SK-N-SH (cell line): ENCODE results near the gene CHST3. TPM values are rescaled to one million over a fixed set of nuclear protein-coding genes. Genes with fewer than 3 reads are reported as not detected.

Source experiments
- CTCF ChIA-PET: fragments of 300-600, 350-600 bp; formaldehyde crosslinking; extraction: SDS; loops from one replicate; lab custom pipeline; 2021; lab: Yijun Ruan, JAX
- POLR2A ChIA-PET: fragments of 350-600 bp; sonication (Branson Sonifier 250); formaldehyde crosslinking; extraction: SDS; loops from one replicate; lab custom pipeline; 2020; ENCODE audit warnings: antibody characterized with exemption, inconsistent platforms; lab: Yijun Ruan, JAX
- DNase-seq: peaks from one replicate; pipeline ENCODE4 v3.0.0; 2012
- H2AFZ ChIP-seq: fragments of 200-600 bp; sonication (generic); 2 replicates; pipeline ENCODE4 v1.8.1; 2016; ENCODE audit warnings: antibody characterized with exemption, mild to moderate bottlenecking, low read depth
- H3F3A ChIP-seq: fragments of 200-600 bp; sonication (generic); replicated peaks from 2 replicates; pipeline ENCODE3; 2016; ENCODE audit warnings: antibody characterized with exemption, mild to moderate bottlenecking; ENCODE audit not compliant: insufficient read depth
- H3K27ac ChIP-seq, 2 experiments: fragments of 200-500 bp in 1 of 2; fragments of 200-600 bp in 1 of 2; sonication (Bioruptor generic) in 1 of 2; sonication (generic), shearing (Covaris generic) in 1 of 2; 2 replicates each; pipeline versions ENCODE4 v1.5.1 to v1.6.1; 2014 to 2016; ENCODE audit warnings: low read depth in 2 of 2, inconsistent platforms in 1 of 2, low read length in 1 of 2, mild to moderate bottlenecking in 1 of 2, mixed read lengths in 1 of 2
- H3K27me3 ChIP-seq: fragments of 200-600 bp; sonication (generic), shearing (Covaris generic); 2 replicates; pipeline ENCODE4 v1.6.1; 2016; ENCODE audit warnings: mixed run types; ENCODE audit not compliant: insufficient read depth
- H3K36me3 ChIP-seq, 2 experiments: fragments of 200-500 bp in 1 of 2; fragments of 200-600 bp in 1 of 2; sonication (Bioruptor generic) in 1 of 2; sonication (generic) in 1 of 2; replicated peaks in 1 of 2; 2 replicates each; pipeline versions ENCODE3 to v1.5.1; 2014 to 2016; ENCODE audit warnings: low read length in 1 of 2, mild to moderate bottlenecking in 1 of 2; ENCODE audit not compliant: insufficient read depth in 2 of 2, control insufficient read depth in 1 of 2
- H3K4me1 ChIP-seq, 2 experiments: fragments of 200-500 bp in 1 of 2; fragments of 200-600 bp in 1 of 2; sonication (Bioruptor generic) in 1 of 2; sonication (generic), shearing (Covaris generic) in 1 of 2; 2 replicates each; pipeline versions ENCODE4 v1.5.1 to v1.6.1; 2014 to 2016; ENCODE audit warnings: low read depth in 1 of 2, low read length in 1 of 2, mixed run types in 1 of 2; ENCODE audit not compliant: insufficient read depth in 2 of 2, control insufficient read depth in 1 of 2
- H3K4me2 ChIP-seq: fragments of 200-600 bp; sonication (generic), shearing (Covaris generic); 2 replicates; pipeline ENCODE4 v1.6.1; 2017; ENCODE audit warnings: mixed run types
- H3K4me3 ChIP-seq, 2 experiments: fragments of 200-500 bp in 1 of 2; fragments of 200-600 bp in 1 of 2; sonication (Bioruptor generic) in 1 of 2; sonication (generic), shearing (Covaris generic) in 1 of 2; 2 replicates each; pipeline versions ENCODE4 v1.5.1 to v1.8.1; 2014 to 2016; ENCODE audit warnings: low read depth in 2 of 2, inconsistent platforms in 1 of 2, low read length in 1 of 2, mild to moderate bottlenecking in 1 of 2, mixed read lengths in 1 of 2, moderate library complexity in 1 of 2
- H3K79me2 ChIP-seq: fragments of 200-600 bp; sonication (generic); 2 replicates; pipeline ENCODE4 v1.8.1; 2017; ENCODE audit warnings: mild to moderate bottlenecking; ENCODE audit not compliant: insufficient read depth
- H3K9ac ChIP-seq: fragments of 200-600 bp; sonication (generic); 2 replicates; pipeline ENCODE4 v1.6.1; 2017; ENCODE audit warnings: mixed run types
- H3K9me2 ChIP-seq: fragments of 200-600 bp; sonication (generic); 2 replicates; pipeline ENCODE4 v1.6.1; 2017; ENCODE audit warnings: mixed run types
- H3K9me3 ChIP-seq: fragments of 200-600 bp; sonication (generic); 2 replicates; pipeline ENCODE4 v1.6.1; 2017; ENCODE audit warnings: mixed run types, mild to moderate bottlenecking, moderate library complexity
- H4K20me1 ChIP-seq: fragments of 200-600 bp; sonication (generic); 2 replicates; pipeline ENCODE4 v1.6.1; 2017; ENCODE audit warnings: mild to moderate bottlenecking, mixed run types; ENCODE audit not compliant: insufficient read depth
- ELF1 ChIP-seq: IDR thresholded peaks from 2 replicates; pipeline ENCODE4 v1.4.0; 2012
- EP300 ChIP-seq, 2 experiments: IDR thresholded peaks; 2 replicates each; pipeline versions ENCODE4 v1.4.0 to v1.6.1; 2012; ENCODE audit warnings: borderline replicate concordance in 1 of 2, low read depth in 1 of 2, low read length in 1 of 2
- FOSL2 ChIP-seq: IDR thresholded peaks from 2 replicates; pipeline ENCODE4 v1.4.0; 2012; ENCODE audit warnings: low read depth, mild to moderate bottlenecking, moderate library complexity, borderline replicate concordance
- FOXJ3 ChIP-seq: sonication (generic); formaldehyde crosslinking; IDR thresholded peaks from 2 replicates; pipeline ENCODE4 v1.5.1; 2020; ENCODE audit warnings: mild to moderate bottlenecking, missing genetic modification reagents
- FOXM1 ChIP-seq: IDR thresholded peaks from 2 replicates; pipeline ENCODE4 v1.4.0; 2012; ENCODE audit warnings: low read depth, mild to moderate bottlenecking
- GABPA ChIP-seq: IDR thresholded peaks from 2 replicates; pipeline ENCODE4 v1.4.0; 2012; ENCODE audit warnings: low read depth, mild to moderate bottlenecking
- GATA2 ChIP-seq: sonication (generic); formaldehyde crosslinking; IDR thresholded peaks from 2 replicates; pipeline ENCODE4 v1.5.0; 2020; ENCODE audit warnings: mild to moderate bottlenecking, missing genetic modification reagents
- MEF2A ChIP-seq: IDR thresholded peaks from 2 replicates; pipeline ENCODE4 v1.4.0; 2012; ENCODE audit warnings: low read depth, borderline replicate concordance
- NFIC ChIP-seq: IDR thresholded peaks from 2 replicates; pipeline ENCODE4 v1.4.0; 2012; ENCODE audit warnings: borderline replicate concordance
- NRF1 ChIP-seq: IDR thresholded peaks from 2 replicates; pipeline ENCODE4 v1.6.1; 2012; ENCODE audit warnings: low read depth, mild to moderate bottlenecking, low read length
- RAD21 ChIP-seq: IDR thresholded peaks from 2 replicates; pipeline ENCODE4 v1.6.1; 2012; ENCODE audit warnings: mild to moderate bottlenecking, low read length
- RCOR1 ChIP-seq: fragments of 150-350 bp; IDR thresholded peaks from 2 replicates; pipeline ENCODE4 v1.6.1; 2017; ENCODE audit warnings: antibody characterized with exemption, low read length
- RXRA ChIP-seq: IDR thresholded peaks from 2 replicates; pipeline ENCODE4 v1.4.0; 2012; ENCODE audit warnings: low read depth, mild to moderate bottlenecking, borderline replicate concordance
- SMC3 ChIP-seq: IDR thresholded peaks from 2 replicates; pipeline ENCODE4 v1.6.1; 2012; ENCODE audit warnings: low read depth, low read length, improper control_type of control experiment
- TAF1 ChIP-seq: IDR thresholded peaks from 2 replicates; pipeline ENCODE4 v1.6.1; 2012; ENCODE audit warnings: low read depth, mild to moderate bottlenecking, low read length, moderate library complexity, borderline replicate concordance
- TCF12 ChIP-seq: IDR thresholded peaks from 2 replicates; pipeline ENCODE4 v1.4.0; 2012
- YY1 ChIP-seq: IDR thresholded peaks from 2 replicates; pipeline ENCODE4 v1.4.0; 2012; ENCODE audit warnings: low read depth, mild to moderate bottlenecking
- WGBS: methylation state at CpG from one replicate; pipeline ENCODE4 v1.1.6; 2017; ENCODE audit warnings: low lambda C conversion rate; 5-methylcytosine and 5-hydroxymethylcytosine counted together
- polyA plus RNA-seq, 3 experiments: library from polyadenylated mRNA; depleted of rRNA; stranded (reverse); fragments of >200 nt; gene quantifications; 2 replicates each; pipeline ENCODE4 v1.2.3, GENCODE V29; 2012
- TF ChIP-seq, protein P1 (sequence below): IDR thresholded peaks from 2 replicates; pipeline ENCODE4; 2012
- TF ChIP-seq, protein P2 (sequence below): IDR thresholded peaks from 2 replicates; pipeline ENCODE4 v1.6.1; 2012; ENCODE audit warnings: mild to moderate bottlenecking, low read depth, low read length, moderate library complexity

The CHST3 gene
- polyA plus RNA-seq, 1 of the 3 experiments (the other 2 are of a cell fraction): 6.0 TPM

DNA sequence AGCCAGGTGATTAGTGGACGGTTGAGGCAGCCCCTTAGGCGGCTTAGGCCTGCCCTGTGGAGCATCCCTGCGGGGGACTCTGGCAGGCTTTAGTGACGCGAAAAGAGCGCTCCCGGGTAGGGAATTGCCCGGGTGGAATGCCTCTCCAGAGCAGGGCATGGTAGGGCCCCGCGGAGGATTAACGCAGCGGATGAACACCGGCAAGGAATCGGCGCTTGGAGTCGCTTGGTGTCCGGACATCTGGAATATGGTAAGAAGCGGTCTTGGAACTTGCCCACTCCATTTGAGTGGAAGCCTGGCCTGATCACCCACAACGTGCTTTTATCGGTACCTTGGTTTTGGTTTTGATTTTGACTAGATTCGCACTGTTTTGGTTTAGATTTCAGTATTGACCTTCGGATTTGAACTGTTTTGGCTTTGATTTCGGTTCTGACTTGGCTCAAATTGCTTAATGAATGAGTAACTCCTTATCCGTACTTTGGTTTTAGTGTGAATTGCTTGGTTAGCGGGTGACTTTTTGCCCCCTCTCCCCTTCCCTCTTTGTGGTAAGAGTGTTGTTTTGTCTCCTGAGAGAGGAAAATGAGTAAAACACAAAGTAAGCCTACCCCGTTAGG, 24.2 kb upstream of the CHST3 start:
- no peak for DNase-seq
- H3K79me2 ChIP-seq: no peaks in the 10 kb centered on the region
- H3K4me2 ChIP-seq: no peak overlapping the region
- H3F3A ChIP-seq: no peaks in the 10 kb centered on the region
- no peaks in the 10 kb centered on the region for H3K9me3 ChIP-seq
- no peak overlapping the region for H3K9ac ChIP-seq
- 86% methylated on average over 26 of the region's 26 CpGs for WGBS
- H3K4me3 ChIP-seq: no peak overlapping the region
- ChIA-PET POLR2A (no interaction called here), CTCF (no interaction called here)
- no peak overlapping the region for H3K27ac ChIP-seq
- H3K9me2 ChIP-seq: no peaks in the 10 kb centered on the region
- no peaks in the 10 kb centered on the region for H3K27me3 ChIP-seq
- H2AFZ ChIP-seq: no peak overlapping the region
- H3K4me1 ChIP-seq: no peaks in the 10 kb centered on the region
- TF ChIP-seq FOSL2: no peak
- TF ChIP-seq TAF1: no peak
- no peak for TF ChIP-seq EP300 (IDR thresholded peaks at IDR 0.05; ENCODE audit: borderline replicate concordance in 1 of 2, low read depth in 1 of 2, low read length in 1 of 2)
- TF ChIP-seq MEF2A: no peak
- no peak for TF ChIP-seq NFIC
- no peak for TF ChIP-seq RCOR1
- TF ChIP-seq RAD21: no peak
- TF ChIP-seq, protein P1, sequence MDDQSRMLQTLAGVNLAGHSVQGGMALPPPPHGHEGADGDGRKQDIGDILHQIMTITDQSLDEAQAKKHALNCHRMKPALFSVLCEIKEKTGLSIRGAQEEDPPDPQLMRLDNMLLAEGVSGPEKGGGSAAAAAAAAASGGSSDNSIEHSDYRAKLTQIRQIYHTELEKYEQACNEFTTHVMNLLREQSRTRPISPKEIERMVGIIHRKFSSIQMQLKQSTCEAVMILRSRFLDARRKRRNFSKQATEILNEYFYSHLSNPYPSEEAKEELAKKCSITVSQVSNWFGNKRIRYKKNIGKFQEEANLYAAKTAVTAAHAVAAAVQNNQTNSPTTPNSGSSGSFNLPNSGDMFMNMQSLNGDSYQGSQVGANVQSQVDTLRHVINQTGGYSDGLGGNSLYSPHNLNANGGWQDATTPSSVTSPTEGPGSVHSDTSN: no peak
- TF ChIP-seq SMC3: no peak
- TF ChIP-seq ELF1: no peak
- TF ChIP-seq RXRA: no peak
- no peak for TF ChIP-seq GATA2 (CRISPR knock-in tag)
- no peak for TF ChIP-seq FOXJ3 (CRISPR knock-in tag)
- TF ChIP-seq FOXM1: no peak
- no peak for TF ChIP-seq YY1
- no peak for TF ChIP-seq GABPA
- TF ChIP-seq NRF1: no peak
- no peak for TF ChIP-seq TCF12
- TF ChIP-seq, protein P2, sequence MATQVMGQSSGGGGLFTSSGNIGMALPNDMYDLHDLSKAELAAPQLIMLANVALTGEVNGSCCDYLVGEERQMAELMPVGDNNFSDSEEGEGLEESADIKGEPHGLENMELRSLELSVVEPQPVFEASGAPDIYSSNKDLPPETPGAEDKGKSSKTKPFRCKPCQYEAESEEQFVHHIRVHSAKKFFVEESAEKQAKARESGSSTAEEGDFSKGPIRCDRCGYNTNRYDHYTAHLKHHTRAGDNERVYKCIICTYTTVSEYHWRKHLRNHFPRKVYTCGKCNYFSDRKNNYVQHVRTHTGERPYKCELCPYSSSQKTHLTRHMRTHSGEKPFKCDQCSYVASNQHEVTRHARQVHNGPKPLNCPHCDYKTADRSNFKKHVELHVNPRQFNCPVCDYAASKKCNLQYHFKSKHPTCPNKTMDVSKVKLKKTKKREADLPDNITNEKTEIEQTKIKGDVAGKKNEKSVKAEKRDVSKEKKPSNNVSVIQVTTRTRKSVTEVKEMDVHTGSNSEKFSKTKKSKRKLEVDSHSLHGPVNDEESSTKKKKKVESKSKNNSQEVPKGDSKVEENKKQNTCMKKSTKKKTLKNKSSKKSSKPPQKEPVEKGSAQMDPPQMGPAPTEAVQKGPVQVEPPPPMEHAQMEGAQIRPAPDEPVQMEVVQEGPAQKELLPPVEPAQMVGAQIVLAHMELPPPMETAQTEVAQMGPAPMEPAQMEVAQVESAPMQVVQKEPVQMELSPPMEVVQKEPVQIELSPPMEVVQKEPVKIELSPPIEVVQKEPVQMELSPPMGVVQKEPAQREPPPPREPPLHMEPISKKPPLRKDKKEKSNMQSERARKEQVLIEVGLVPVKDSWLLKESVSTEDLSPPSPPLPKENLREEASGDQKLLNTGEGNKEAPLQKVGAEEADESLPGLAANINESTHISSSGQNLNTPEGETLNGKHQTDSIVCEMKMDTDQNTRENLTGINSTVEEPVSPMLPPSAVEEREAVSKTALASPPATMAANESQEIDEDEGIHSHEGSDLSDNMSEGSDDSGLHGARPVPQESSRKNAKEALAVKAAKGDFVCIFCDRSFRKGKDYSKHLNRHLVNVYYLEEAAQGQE: no peak
- no peaks in the 10 kb centered on the region for H4K20me1 ChIP-seq
- no peaks in the 10 kb centered on the region for H3K36me3 ChIP-seq
